SU-DHL-6 (cell line): ENCODE measurements around the gene ZNF675.

Source experiments
- EZH2phosphoT487 ChIP-seq: fragments of 200-600 bp; sonication (generic), shearing (Covaris generic); conservative IDR thresholded peaks from 2 replicates; pipeline ENCODE4 v1.6.1; 2018; ENCODE audit warnings: mild to moderate bottlenecking, antibody characterized with exemption, low read length, moderate library complexity, mixed read lengths
- TF ChIP-seq, protein P1 (sequence below): fragments of 200-600 bp; sonication (generic); IDR thresholded peaks from one replicate; pipeline ENCODE4 v1.5.1; 2017; ENCODE audit warnings: antibody characterized with exemption, mild to moderate bottlenecking, low read length, moderate library complexity; ENCODE audit not compliant: insufficient read depth, poor library complexity, severe bottlenecking

DNA sequence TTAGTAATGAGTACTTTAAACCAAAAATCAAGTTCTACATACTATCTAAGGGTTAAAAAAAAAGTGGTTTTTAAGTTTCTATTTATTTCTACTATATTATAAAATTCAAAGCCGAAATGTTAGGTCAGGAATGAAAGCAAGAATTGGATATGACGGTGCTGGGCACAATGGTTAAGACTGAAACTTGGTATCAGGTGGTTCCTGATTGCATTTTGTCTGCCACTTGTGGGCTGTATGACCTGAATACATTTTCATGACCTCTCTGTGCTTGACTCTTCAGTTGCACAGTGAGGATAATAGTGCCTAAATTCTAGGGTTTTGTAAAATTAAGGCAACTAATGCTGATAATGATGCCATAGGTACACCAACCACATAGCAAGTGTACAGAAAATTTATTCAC lies 22.3 kb upstream of the ZNF675 start:
- TF ChIP-seq, protein P1, sequence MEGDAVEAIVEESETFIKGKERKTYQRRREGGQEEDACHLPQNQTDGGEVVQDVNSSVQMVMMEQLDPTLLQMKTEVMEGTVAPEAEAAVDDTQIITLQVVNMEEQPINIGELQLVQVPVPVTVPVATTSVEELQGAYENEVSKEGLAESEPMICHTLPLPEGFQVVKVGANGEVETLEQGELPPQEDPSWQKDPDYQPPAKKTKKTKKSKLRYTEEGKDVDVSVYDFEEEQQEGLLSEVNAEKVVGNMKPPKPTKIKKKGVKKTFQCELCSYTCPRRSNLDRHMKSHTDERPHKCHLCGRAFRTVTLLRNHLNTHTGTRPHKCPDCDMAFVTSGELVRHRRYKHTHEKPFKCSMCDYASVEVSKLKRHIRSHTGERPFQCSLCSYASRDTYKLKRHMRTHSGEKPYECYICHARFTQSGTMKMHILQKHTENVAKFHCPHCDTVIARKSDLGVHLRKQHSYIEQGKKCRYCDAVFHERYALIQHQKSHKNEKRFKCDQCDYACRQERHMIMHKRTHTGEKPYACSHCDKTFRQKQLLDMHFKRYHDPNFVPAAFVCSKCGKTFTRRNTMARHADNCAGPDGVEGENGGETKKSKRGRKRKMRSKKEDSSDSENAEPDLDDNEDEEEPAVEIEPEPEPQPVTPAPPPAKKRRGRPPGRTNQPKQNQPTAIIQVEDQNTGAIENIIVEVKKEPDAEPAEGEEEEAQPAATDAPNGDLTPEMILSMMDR, result no peak
- TF ChIP-seq EZH2phosphoT487, result no peak
